Hypothalamus (tissue), 51 donors: Measurements from ENCODE around the gene PSMG3.
"Not testable (repeated sequence)": the region's sequence is repeated elsewhere in the genome, so short reads cannot be mapped to it uniquely, and the experiment has no call there.

Experiments used
- DNase-seq, 51 donors: peaks; one replicate each; lab custom pipeline; 2025; lab: John Stamatoyannopoulos, UW

Gene PSMG3

DNA sequence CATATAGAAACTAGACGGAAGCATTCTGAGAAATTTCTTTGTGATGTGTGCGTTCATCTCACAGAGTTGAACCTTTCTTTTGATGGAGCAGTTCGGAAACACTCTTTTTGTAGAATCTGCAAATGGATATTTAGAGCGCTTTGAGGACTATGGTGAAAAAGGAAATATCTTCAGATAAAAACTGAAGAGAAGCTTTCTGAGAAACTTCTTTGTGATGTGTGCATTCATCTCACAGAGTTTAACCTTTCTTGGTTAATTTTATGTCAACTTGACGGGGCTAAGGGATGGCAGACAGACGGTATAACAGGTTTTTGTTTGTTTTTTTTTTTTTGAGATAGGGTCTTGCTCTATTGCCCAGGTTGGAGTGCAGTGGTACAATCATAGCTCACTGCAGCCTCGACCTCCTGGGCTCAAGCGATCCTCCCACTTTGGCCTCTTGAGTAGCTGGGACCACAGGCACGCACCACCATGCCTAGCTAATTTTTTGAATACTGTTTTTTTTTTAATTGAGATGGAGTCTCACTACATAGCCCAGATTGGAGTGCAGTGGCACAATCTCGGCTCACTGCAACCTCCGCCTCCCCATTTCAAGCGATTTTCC, 50.4 kb downstream of the PSMG3 start:
- not testable (repeated sequence) for DNase-seq
